Thyroid gland (tissue), 4 donors: ENCODE results near the gene TCF3.

ENCODE experiments used
- POLR2A ChIP-seq, 2 donors: fragments of 450-650 bp; IDR thresholded peaks; one replicate each; pipeline ENCODE4 v1.6.1; 2017; ENCODE audit warnings: antibody characterized with exemption in 2 of 2, mild to moderate bottlenecking in 2 of 2, moderate library complexity in 1 of 2
- TF ChIP-seq, protein P1 (sequence below), 6 experiments: fragments of 200-600 bp in 3 of 6; fragments of 450-650 bp in 3 of 6; sonication (generic) in 3 of 6; IDR thresholded peaks; one replicate each; pipeline ENCODE4 v1.5.1; 2016 to 2019; ENCODE audit warnings: antibody characterized with exemption in 6 of 6, mild to moderate bottlenecking in 2 of 6, inconsistent platforms in 1 of 6, moderate library complexity in 1 of 6

GRCh38 chr19:1619703-1620102 is 32.7 kb downstream of the TCF3 start:
- TF ChIP-seq, protein P1, sequence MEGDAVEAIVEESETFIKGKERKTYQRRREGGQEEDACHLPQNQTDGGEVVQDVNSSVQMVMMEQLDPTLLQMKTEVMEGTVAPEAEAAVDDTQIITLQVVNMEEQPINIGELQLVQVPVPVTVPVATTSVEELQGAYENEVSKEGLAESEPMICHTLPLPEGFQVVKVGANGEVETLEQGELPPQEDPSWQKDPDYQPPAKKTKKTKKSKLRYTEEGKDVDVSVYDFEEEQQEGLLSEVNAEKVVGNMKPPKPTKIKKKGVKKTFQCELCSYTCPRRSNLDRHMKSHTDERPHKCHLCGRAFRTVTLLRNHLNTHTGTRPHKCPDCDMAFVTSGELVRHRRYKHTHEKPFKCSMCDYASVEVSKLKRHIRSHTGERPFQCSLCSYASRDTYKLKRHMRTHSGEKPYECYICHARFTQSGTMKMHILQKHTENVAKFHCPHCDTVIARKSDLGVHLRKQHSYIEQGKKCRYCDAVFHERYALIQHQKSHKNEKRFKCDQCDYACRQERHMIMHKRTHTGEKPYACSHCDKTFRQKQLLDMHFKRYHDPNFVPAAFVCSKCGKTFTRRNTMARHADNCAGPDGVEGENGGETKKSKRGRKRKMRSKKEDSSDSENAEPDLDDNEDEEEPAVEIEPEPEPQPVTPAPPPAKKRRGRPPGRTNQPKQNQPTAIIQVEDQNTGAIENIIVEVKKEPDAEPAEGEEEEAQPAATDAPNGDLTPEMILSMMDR (IDR thresholded peaks at IDR 0.05): no peak
- TF ChIP-seq POLR2A (IDR thresholded peaks at IDR 0.05): no peak
